Colonic mucosa (tissue), 4 donors: ENCODE measurements around the gene WNT3A. TPM values are rescaled to one million over a fixed set of nuclear protein-coding genes. Genes with fewer than 3 reads are reported as not detected.

Experiments
- DNase-seq: peaks from one replicate; pipeline ENCODE4 v3.0.0-alpha.2; 2020
- H3K27ac ChIP-seq: fragments of 200-600 bp; one replicate; pipeline ENCODE4 v1.8.0; 2021
- H3K27me3 ChIP-seq: fragments of 200-600 bp; one replicate; pipeline ENCODE4 v1.8.0; 2021
- H3K36me3 ChIP-seq: fragments of 200-600 bp; one replicate; pipeline ENCODE4 v1.8.0; 2021
- H3K4me1 ChIP-seq: fragments of 200-600 bp; one replicate; pipeline ENCODE4 v1.8.0; 2021; ENCODE audit warnings: mild to moderate bottlenecking
- H3K4me3 ChIP-seq: fragments of 200-600 bp; one replicate; pipeline ENCODE4 v1.8.0; 2021
- H3K9ac ChIP-seq, 2 donors: one replicate each; pipeline ENCODE4 v1.7.0; 2013; ENCODE audit warnings: control low read depth in 2 of 2, low read depth in 2 of 2, low read length in 2 of 2
- H3K9me3 ChIP-seq: fragments of 200-600 bp; one replicate; pipeline ENCODE4 v1.8.0; 2021
- intact Hi-C: fragments of 100-400 bp; cut with DNase I; formaldehyde crosslinking; loops from one replicate; pipeline ENCODE4 v1.14.1; 2022
- total RNA-seq, 2 donors: library from RNA; stranded (reverse); fragmentation: NEBNext Ultra II Directional in 1 of 2; extraction: Animal tissue kit (Norgen Biotek cat#: 25700) in 1 of 2; gene quantifications; one replicate each; pipeline ENCODE4 v1.2.1, GENCODE V29; 2021
- TF ChIP-seq, protein P1 (sequence below): fragments of 200-600 bp; IDR thresholded peaks from one replicate; pipeline ENCODE4 v1.8.0; 2022; ENCODE audit warnings: antibody characterized with exemption, mild to moderate bottlenecking
- donor health status: healthy.
- donor health status: DM: no; HTN: no; CAD: no.
- donor health status: DM: no; HTN: no; CAD: no.

WNT3A gene
- total RNA-seq, 2 donors from 2014 or later = not detected

DNA sequence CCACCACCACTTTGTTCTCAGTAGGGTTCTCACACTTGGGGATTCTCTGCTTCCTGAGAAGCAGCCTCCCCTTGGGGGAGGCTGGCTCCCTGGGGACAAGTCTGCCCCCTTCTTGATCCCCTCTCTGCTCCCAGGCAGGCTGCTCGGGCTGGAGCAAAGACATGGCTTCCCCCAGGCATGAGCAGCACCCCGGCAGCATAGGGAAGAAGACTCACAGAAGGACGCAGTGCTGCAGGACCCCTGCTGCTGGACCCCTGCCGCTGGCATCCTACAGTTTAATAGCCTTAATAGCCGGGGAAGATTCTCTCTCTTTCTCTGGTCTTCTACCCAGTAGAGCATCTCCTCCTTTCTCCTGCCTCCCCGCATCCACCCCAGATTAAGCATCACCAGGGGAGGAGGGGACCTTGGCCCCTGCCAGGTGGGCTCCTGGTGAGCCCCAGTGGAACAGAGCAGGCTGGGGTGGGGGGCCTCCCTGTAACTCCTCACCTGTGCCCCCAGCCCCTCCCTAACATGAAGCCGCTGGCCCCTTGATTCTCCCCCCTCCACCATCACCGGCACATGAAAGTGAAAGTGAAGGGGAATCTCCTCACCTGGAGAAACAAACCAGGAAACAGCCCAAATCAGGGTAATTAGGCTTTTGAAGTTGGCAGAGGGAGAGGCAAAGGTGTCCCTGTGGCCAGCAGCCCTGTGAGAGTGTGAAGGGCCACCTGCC is 2.5 kb downstream of the WNT3A start:
- TF ChIP-seq, protein P1, sequence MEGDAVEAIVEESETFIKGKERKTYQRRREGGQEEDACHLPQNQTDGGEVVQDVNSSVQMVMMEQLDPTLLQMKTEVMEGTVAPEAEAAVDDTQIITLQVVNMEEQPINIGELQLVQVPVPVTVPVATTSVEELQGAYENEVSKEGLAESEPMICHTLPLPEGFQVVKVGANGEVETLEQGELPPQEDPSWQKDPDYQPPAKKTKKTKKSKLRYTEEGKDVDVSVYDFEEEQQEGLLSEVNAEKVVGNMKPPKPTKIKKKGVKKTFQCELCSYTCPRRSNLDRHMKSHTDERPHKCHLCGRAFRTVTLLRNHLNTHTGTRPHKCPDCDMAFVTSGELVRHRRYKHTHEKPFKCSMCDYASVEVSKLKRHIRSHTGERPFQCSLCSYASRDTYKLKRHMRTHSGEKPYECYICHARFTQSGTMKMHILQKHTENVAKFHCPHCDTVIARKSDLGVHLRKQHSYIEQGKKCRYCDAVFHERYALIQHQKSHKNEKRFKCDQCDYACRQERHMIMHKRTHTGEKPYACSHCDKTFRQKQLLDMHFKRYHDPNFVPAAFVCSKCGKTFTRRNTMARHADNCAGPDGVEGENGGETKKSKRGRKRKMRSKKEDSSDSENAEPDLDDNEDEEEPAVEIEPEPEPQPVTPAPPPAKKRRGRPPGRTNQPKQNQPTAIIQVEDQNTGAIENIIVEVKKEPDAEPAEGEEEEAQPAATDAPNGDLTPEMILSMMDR = no peak
- Histone ChIP-seq H3K27me3 (peaks cover 47% of the 10 kb centered on the region), H3K9me3 (no peaks in the 10 kb centered on the region), H3K4me1 (no peaks in the 10 kb centered on the region), H3K9ac (no peak overlapping the region), H3K36me3 (no peaks in the 10 kb centered on the region), H3K27ac (no peak overlapping the region), H3K4me3 (no peak overlapping the region)
- no peak for DNase-seq
- intact Hi-C loops = loop anchor here (5.0 kb wide), 1 partner anchor 63 kb away; no protein-coding TSS in a partner anchor

DNA sequence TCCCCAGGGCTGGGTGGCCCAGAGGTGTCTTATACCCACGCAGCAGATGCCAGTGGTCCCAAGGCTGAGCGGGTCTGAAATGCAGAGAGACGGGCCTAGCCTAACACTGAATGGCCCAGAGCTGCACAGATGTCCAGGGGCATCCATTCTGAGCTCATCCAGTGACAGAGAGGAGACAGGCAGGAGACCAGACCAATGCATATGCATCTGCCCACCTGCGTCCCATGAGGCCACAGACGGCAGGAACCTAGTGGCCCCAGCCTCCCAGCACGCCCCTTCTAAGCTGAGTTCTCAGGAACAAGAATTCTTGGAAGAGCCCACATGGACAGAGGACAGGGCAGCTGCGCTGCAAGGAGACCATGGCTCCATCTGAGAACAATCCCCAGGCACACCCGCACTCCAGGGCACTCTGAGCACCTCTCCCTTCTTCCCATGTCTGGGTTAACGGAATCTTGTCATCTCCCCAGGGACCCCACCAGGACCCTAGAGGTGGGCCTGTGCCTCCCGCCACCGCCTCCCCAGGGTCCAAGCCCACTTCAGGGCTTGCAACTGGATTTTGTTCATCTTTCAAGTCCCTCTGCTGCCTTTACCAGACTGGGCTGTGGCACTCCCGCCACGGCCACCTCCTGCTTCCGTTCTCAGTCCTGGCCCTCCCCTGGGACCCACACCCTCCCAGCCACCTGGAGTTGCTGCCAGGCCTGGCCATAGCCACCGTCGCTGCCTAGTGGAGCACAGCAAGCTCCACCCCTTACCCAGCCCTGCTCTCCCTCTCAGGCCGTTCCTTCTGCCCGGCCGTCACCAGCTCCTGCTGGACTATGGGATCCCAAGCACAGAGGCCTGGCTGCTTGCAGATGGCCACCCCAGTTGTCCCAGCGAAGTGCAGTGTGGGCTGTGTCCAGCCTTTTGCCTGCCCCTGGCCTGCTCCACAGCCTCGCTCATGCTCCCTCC is 3.3 kb downstream of the WNT3A start:
- TF ChIP-seq, protein P1 = no peak
- no peak for DNase-seq
- no peak overlapping the region for H3K9ac ChIP-seq

DNA sequence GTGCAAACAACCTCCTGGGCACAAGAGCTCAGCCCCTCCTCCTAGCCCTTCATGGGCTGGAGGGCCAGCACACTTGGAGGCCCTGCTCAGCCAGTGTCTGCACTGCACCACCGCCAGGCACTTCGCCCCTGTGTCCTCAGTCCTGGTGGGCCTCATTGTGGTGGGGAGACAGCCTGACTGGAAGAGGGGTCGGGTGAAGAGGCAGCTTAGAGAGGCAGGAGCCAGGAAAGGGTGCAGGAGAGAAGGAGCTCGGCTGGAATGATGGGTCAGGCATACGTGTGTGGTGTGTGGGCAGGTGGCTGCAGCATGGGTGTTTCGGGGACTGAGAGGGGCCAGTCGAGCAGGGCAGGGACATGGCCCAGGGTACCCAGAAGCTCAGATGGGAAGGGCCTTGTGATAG is 4.1 kb downstream of the WNT3A start:
- intact Hi-C loops = no loop called here
- no peak overlapping the region for H3K27ac ChIP-seq
- no peaks in the 10 kb centered on the region for H3K36me3 ChIP-seq
- H3K9me3 ChIP-seq = no peaks in the 10 kb centered on the region
- TF ChIP-seq, protein P1 = no peak
- H3K4me3 ChIP-seq = no peak overlapping the region
- H3K9ac ChIP-seq = no peak overlapping the region
- H3K4me1 ChIP-seq = no peaks in the 10 kb centered on the region
- DNase-seq = no peak
- H3K27me3 ChIP-seq = peaks cover 32% of the 10 kb centered on the region

More for the DNA sequence above, 3.3 kb downstream of the WNT3A start:
- Histone ChIP-seq H3K9me3 (no peaks in the 10 kb centered on the region), H3K4me1 (no peaks in the 10 kb centered on the region), H3K27ac (no peak overlapping the region), H3K4me3 (no peak overlapping the region), H3K36me3 (no peaks in the 10 kb centered on the region), H3K27me3 (peaks cover 39% of the 10 kb centered on the region)
- intact Hi-C loops = loop anchor here (5.0 kb wide), 1 partner anchor 62 kb away; no protein-coding TSS in a partner anchor

DNA sequence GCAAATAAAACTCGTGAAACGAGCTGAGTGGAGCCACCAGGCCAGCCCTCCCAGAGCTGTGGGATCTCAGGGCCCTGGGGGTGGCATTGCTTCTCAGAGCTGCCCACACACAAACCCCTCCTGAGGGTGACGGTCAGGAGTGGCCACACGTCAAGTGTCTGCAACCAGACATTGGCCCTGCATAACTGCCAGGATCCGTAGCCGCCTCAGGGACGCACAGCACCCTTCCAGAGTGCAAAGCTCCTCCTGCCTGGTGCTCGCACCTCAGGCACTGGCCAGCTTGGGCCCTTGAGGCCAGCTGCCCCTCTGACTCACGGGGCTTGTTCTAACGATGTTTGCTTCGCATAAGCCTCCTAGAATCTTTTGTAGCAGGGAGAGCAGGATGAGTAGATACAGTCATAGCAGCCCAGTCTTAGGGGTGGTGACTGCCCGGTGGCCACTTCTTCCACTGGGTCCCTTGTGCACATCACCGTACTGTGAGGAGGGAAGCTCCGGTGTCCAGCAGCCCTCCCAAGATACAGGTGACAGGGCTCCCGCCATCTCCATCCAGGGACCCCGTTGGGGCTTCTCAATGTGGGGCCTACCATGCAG is 5.0 kb downstream of the WNT3A start:
- Histone ChIP-seq H3K27me3 (peaks cover 26% of the 10 kb centered on the region), H3K27ac (no peak overlapping the region), H3K9ac (no peak overlapping the region), H3K4me1 (no peaks in the 10 kb centered on the region), H3K4me3 (no peak overlapping the region), H3K36me3 (no peaks in the 10 kb centered on the region), H3K9me3 (no peaks in the 10 kb centered on the region)
- intact Hi-C loops = no loop called here
- TF ChIP-seq, protein P1 = no peak
- DNase-seq = no peak

DNA sequence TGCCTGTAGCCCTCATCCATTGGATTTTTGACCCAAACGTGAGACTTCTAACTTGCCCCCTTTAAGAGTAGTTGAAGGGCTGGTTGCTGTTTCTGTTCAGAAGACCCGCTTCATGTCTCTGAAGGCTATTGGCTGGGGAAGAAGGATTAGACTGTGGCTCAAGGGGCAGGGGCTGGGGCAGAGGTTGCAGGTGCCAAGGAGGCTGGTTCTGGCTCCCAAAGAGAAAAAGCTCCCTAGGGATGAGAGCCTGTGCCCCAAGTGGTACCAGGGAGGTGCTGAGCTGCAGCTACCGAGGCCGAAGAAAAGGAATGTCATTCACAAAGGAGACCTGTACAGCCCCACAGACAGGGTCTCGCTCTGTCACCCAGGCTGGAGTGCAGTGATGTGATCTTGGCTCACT is 5.8 kb downstream of the WNT3A start:
- TF ChIP-seq, protein P1 = no peak
- H3K4me3 ChIP-seq = no peak overlapping the region
- intact Hi-C loops = no loop called here
- peaks cover 19% of the 10 kb centered on the region for H3K27me3 ChIP-seq
- DNase-seq = no peak
- no peaks in the 10 kb centered on the region for H3K4me1 ChIP-seq
- H3K27ac ChIP-seq = no peak overlapping the region
- H3K9me3 ChIP-seq = no peaks in the 10 kb centered on the region
- no peaks in the 10 kb centered on the region for H3K36me3 ChIP-seq
- no peak overlapping the region for H3K9ac ChIP-seq
